H9 (cell line): ENCODE results near the gene ZNF385D. TPM values are rescaled to one million over a fixed set of nuclear protein-coding genes. Genes with fewer than 3 reads are reported as not detected.

Experiments used
- DNase-seq: peaks from one replicate; pipeline ENCODE4 v3.0.0-alpha.2; 2017
- H2AFZ ChIP-seq: one replicate; pipeline ENCODE4 v1.6.1; 2013; ENCODE audit warnings: mild to moderate bottlenecking, low read length, control low read depth, moderate library complexity
- H2AK5ac ChIP-seq: 2 replicates; pipeline ENCODE4 v1.6.1; 2013; ENCODE audit warnings: low read length, control low read depth, mixed read lengths; ENCODE audit not compliant: insufficient read length
- H2BK120ac ChIP-seq: one replicate; pipeline ENCODE4 v1.6.1; 2013; ENCODE audit warnings: low read depth, mild to moderate bottlenecking, low read length, control low read depth, inconsistent platforms; ENCODE audit not compliant: poor library complexity, severe bottlenecking
- H2BK12ac ChIP-seq: 2 replicates; pipeline ENCODE4 v1.6.1; 2013; ENCODE audit warnings: low read length, control low read depth, mixed read lengths, low read depth; ENCODE audit not compliant: insufficient read length
- H2BK15ac ChIP-seq: 2 replicates; pipeline ENCODE4 v1.6.1; 2013; ENCODE audit warnings: low read depth, low read length, control low read depth
- H2BK20ac ChIP-seq: one replicate; pipeline ENCODE4 v1.6.1; 2013; ENCODE audit warnings: low read depth, mild to moderate bottlenecking, low read length, control low read depth, inconsistent platforms; ENCODE audit not compliant: poor library complexity, severe bottlenecking
- H2BK5ac ChIP-seq: 2 replicates; pipeline ENCODE4 v1.6.1; 2013; ENCODE audit warnings: low read length, control low read depth, mixed read lengths; ENCODE audit not compliant: insufficient read length
- H3K14ac ChIP-seq: 2 replicates; pipeline ENCODE4 v1.6.1; 2013; ENCODE audit warnings: low read length, control low read depth; ENCODE audit not compliant: insufficient read depth
- H3K18ac ChIP-seq: 2 replicates; pipeline ENCODE4 v1.6.1; 2013; ENCODE audit warnings: low read depth, mild to moderate bottlenecking, mixed read lengths, low read length, control low read depth; ENCODE audit not compliant: insufficient read length
- H3K23ac ChIP-seq: 2 replicates; pipeline ENCODE4 v1.6.1; 2013; ENCODE audit warnings: low read length, control low read depth, mixed read lengths, low read depth; ENCODE audit not compliant: insufficient read length
- H3K23me2 ChIP-seq: 2 replicates; pipeline ENCODE4 v1.6.1; 2013; ENCODE audit warnings: low read depth, mild to moderate bottlenecking, mixed read lengths, low read length, control low read depth; ENCODE audit not compliant: insufficient read length, poor library complexity, severe bottlenecking
- H3K27ac ChIP-seq: 2 replicates; pipeline ENCODE4 v1.5.1; 2013; ENCODE audit warnings: low read length, control low read depth, mixed read lengths, low read depth; ENCODE audit not compliant: insufficient read length
- H3K27me3 ChIP-seq: 2 replicates; pipeline ENCODE4 v1.6.1; 2013; ENCODE audit warnings: low read length, control low read depth, inconsistent platforms; ENCODE audit not compliant: insufficient read depth
- H3K4ac ChIP-seq: 2 replicates; pipeline ENCODE4 v1.6.1; 2013; ENCODE audit warnings: low read depth, mild to moderate bottlenecking, control low read depth, inconsistent platforms, low read length, moderate library complexity
- H3K4me1 ChIP-seq: 2 replicates; pipeline ENCODE4 v1.6.1; 2013; ENCODE audit warnings: low read length, control low read depth, inconsistent platforms; ENCODE audit not compliant: insufficient read depth
- H3K4me2 ChIP-seq: 2 replicates; pipeline ENCODE4 v1.6.1; 2013; ENCODE audit warnings: low read length, control low read depth, mixed read lengths; ENCODE audit not compliant: insufficient read length, insufficient read depth
- H3K56ac ChIP-seq: 2 replicates; pipeline ENCODE4 v1.6.1; 2013; ENCODE audit warnings: low read depth, mild to moderate bottlenecking, mixed read lengths, low read length, control low read depth; ENCODE audit not compliant: insufficient read length
- H3K79me1 ChIP-seq: 2 replicates; pipeline ENCODE4 v1.6.1; 2013; ENCODE audit warnings: low read depth, mild to moderate bottlenecking, moderate library complexity, low read length, control low read depth, inconsistent platforms; ENCODE audit not compliant: insufficient read depth, poor library complexity, severe bottlenecking
- H3K79me2 ChIP-seq: 2 replicates; pipeline ENCODE4 v1.6.1; 2013; ENCODE audit warnings: low read length, control low read depth, inconsistent platforms; ENCODE audit not compliant: insufficient read depth
- H3K9ac ChIP-seq: 2 replicates; pipeline ENCODE4 v1.6.1; 2013; ENCODE audit warnings: low read length, control low read depth, mixed read lengths; ENCODE audit not compliant: insufficient read length; ENCODE audit errors: extremely low read depth
- H3K9me3 ChIP-seq: one replicate; pipeline ENCODE4 v1.6.1; 2013; ENCODE audit warnings: low read depth, low read length, inconsistent platforms; ENCODE audit not compliant: control insufficient read depth
- H3T11ph ChIP-seq: one replicate; pipeline ENCODE4 v1.6.1; 2013; ENCODE audit warnings: mild to moderate bottlenecking, low read length, control low read depth, inconsistent platforms
- H4K20me1 ChIP-seq: one replicate; pipeline ENCODE4 v1.6.1; 2013; ENCODE audit not compliant: control insufficient read depth, insufficient read length, insufficient read depth
- H4K5ac ChIP-seq: 2 replicates; pipeline ENCODE4 v1.6.1; 2013; ENCODE audit warnings: low read depth, mild to moderate bottlenecking, mixed read lengths, low read length, control low read depth; ENCODE audit not compliant: insufficient read length
- H4K8ac ChIP-seq: replicated peaks from 2 replicates; pipeline ENCODE4 v1.6.1; 2013; ENCODE audit warnings: low read length, control low read depth, mixed read lengths, low read depth; ENCODE audit not compliant: insufficient read length
- H4K91ac ChIP-seq: 2 replicates; pipeline ENCODE4 v1.6.1; 2013; ENCODE audit warnings: low read depth, mild to moderate bottlenecking, moderate library complexity, mixed read lengths, low read length, control low read depth; ENCODE audit not compliant: insufficient read length
- H3K27ac Mint-ChIP-seq, 3 experiments: 2 replicates in 2 of 3; 3 replicates in 1 of 3; pipeline ENCODE4 v1.8.0; 2020 to 2021; ENCODE audit warnings: mixed read lengths in 3 of 3, mild to moderate bottlenecking in 1 of 3, moderate library complexity in 1 of 3
- H3K27me3 Mint-ChIP-seq: 2 replicates; pipeline ENCODE4 v1.8.0; 2021; ENCODE audit warnings: low read depth, mild to moderate bottlenecking, moderate library complexity, mixed read lengths
- H3K36me3 Mint-ChIP-seq, 3 experiments: 2 replicates in 2 of 3; 3 replicates in 1 of 3; pipeline ENCODE4 v1.8.0; 2020 to 2021; ENCODE audit warnings: low read depth in 3 of 3, mixed read lengths in 3 of 3; ENCODE audit not compliant: insufficient read depth in 1 of 3
- H3K4me1 Mint-ChIP-seq, 2 experiments: 2 replicates each; pipeline ENCODE4 v1.8.0; 2020; ENCODE audit warnings: mixed read lengths in 2 of 2
- H3K4me3 Mint-ChIP-seq, 2 experiments: 2 replicates in 1 of 2; 3 replicates in 1 of 2; pipeline ENCODE4 v1.8.0; 2020 to 2021; ENCODE audit warnings: mild to moderate bottlenecking in 2 of 2, mixed read lengths in 2 of 2, moderate library complexity in 1 of 2
- H3K9me3 Mint-ChIP-seq, 2 experiments: 2 replicates in 1 of 2; 3 replicates in 1 of 2; pipeline ENCODE4 v1.8.0; 2020; ENCODE audit warnings: mild to moderate bottlenecking in 2 of 2, mixed read lengths in 2 of 2, moderate library complexity in 1 of 2
- CTCF ChIP-seq: fragments of 200-600 bp; sonication (generic); conservative IDR thresholded peaks from 3 replicates; pipeline ENCODE4 v1.8.0; 2021; ENCODE audit warnings: antibody characterized with exemption, mild to moderate bottlenecking
- WGBS: extraction: QIAGEN DNeasy Blood & Tissue Kit; methylation state at CpG from one replicate; pipeline ENCODE4 v1.1.7; 2013; ENCODE audit warnings: missing lambda C conversion rate, low lambda C conversion rate, mixed read lengths; ENCODE audit not compliant: insufficient read length; ENCODE audit errors: extremely low coverage; 5-methylcytosine and 5-hydroxymethylcytosine counted together
- total RNA-seq: library from RNA; stranded (reverse); gene quantifications from 2 replicates; pipeline ENCODE4 v1.2.1, GENCODE V29; 2021

ZNF385D gene
- total RNA-seq, 1 experiment from 2014 or later: 1.5 TPM

GRCh38 chr3:21484057-21484827, 266.8 kb downstream of the ZNF385D start:
- Histone ChIP-seq H3K79me1 (no peaks in the 10 kb centered on the region), H3K14ac (no peak overlapping the region), H4K8ac (no peak overlapping the region), H3K23me2 (no peaks in the 10 kb centered on the region), H2AFZ (no peak overlapping the region), H4K20me1 (no peaks in the 10 kb centered on the region), H4K5ac (no peak overlapping the region), H3K23ac (no peak overlapping the region), H3K4me2 (no peak overlapping the region), H2BK20ac (no peak overlapping the region), H3T11ph (no peak overlapping the region), H3K9me3 (no peaks in the 10 kb centered on the region), H3K27ac (no peak overlapping the region), H3K56ac (no peak overlapping the region), H2BK5ac (no peak overlapping the region), H3K9ac (no peak overlapping the region), H3K4ac (no peak overlapping the region), H3K79me2 (no peaks in the 10 kb centered on the region), H2BK15ac (no peak overlapping the region), H4K91ac (no peak overlapping the region), H3K27me3 (no peaks in the 10 kb centered on the region), H2AK5ac (no peak overlapping the region), H2BK12ac (no peak overlapping the region), H2BK120ac (no peak overlapping the region), H3K18ac (no peak overlapping the region), H3K4me1 (no peaks in the 10 kb centered on the region)
- no peak overlapping the region for H3K27ac Mint-ChIP-seq
- peak; percentile 78 for TF ChIP-seq CTCF
- H3K4me3 Mint-ChIP-seq: no peak overlapping the region
- no peaks in the 10 kb centered on the region for H3K36me3 Mint-ChIP-seq
- no CpG with 5 or more reads among the region's 5 CpGs for whole genome bisulfite sequencing
- DNase-seq: peak; percentile 79
- no peaks in the 10 kb centered on the region for H3K27me3 Mint-ChIP-seq
- H3K9me3 Mint-ChIP-seq: no peaks in the 10 kb centered on the region; a peak in 1 of 5 replicates
- no peaks in the 10 kb centered on the region for H3K4me1 Mint-ChIP-seq
